HepG2 (cell line): ENCODE measurements around the gene ELMOD1.

ENCODE experiments used
- HDAC6 ChIP-seq: fragments of 200-600 bp; sonication (generic); IDR thresholded peaks from 2 replicates; pipeline ENCODE4 v1.7.0; 2017; ENCODE audit warnings: mild to moderate bottlenecking, antibody characterized with exemption, low read length, low read depth
- REST ChIP-seq, 2 experiments: IDR thresholded peaks; 2 replicates each; pipeline ENCODE4 v1.6.1; 2011 to 2012; ENCODE audit warnings: low read length in 2 of 2, borderline replicate concordance in 1 of 2, low read depth in 1 of 2, mild to moderate bottlenecking in 1 of 2, moderate library complexity in 1 of 2
- TBL1XR1 ChIP-seq: fragments of 150-350 bp; IDR thresholded peaks from 2 replicates; pipeline ENCODE4 v1.6.1; 2014; ENCODE audit warnings: borderline replicate concordance, low read length; ENCODE audit not compliant: partially characterized antibody

- no peak for TF ChIP-seq TBL1XR1
- no peak for TF ChIP-seq HDAC6
- TF ChIP-seq REST (IDR thresholded peaks at IDR 0.05; ENCODE audit: borderline replicate concordance in 1 of 2, low read depth in 1 of 2, low read length in 2 of 2): no peak
Observed at GRCh38 chr11:107648242-107648641, 57.3 kb downstream of the ELMOD1 start.
